ENCODE measurements around the gene GPR107. TPM values are rescaled to one million over a fixed set of nuclear protein-coding genes. Genes with fewer than 3 reads are reported as not detected.

Gene GPR107
- total RNA-seq, 4 donors from 2014 or later, result 19.9 to 34.7 (median 30.8) TPM

- H3K27ac ChIP-seq (replicated peaks in 1 of 4), result peak overlapping the region in 3 of 4 donors; percentile 1 to 20 (median 12)
- DNase-seq (ENCODE audit: extremely low spot score), result no peak
- no peaks in the 10 kb centered on the region for H3K9me3 ChIP-seq
- H3K4me3 ChIP-seq, result no peak overlapping the region
- no peak for TF ChIP-seq POLR2A (IDR thresholded peaks at IDR 0.05; ENCODE audit: low read depth)
- no peak for TF ChIP-seq POLR2AphosphoS5 (IDR thresholded peaks at IDR 0.05)
- no peak for TF ChIP-seq CTCF (IDR thresholded peaks at IDR 0.05)
- TF ChIP-seq EP300 (IDR thresholded peaks at IDR 0.05), result no peak
- intact Hi-C loops (cut with DNase I), result no loop called here
- no peaks in the 10 kb centered on the region for H3K27me3 ChIP-seq
- peaks cover 18 to 36% (median 28%) of the 10 kb centered on the region in 4 donors for H3K4me1 ChIP-seq
- H3K36me3 ChIP-seq, result peaks cover 19 to 29% (median 24%) of the 10 kb centered on the region in 4 donors
- WGBS, result 57% methylated on average over 2 of the region's 2 CpGs
Measured at GRCh38 chr9:130073373-130073772, 19.7 kb downstream of the GPR107 start.

GRCh38 chr9:130078547-130078946, 24.8 kb downstream of the GPR107 start:
- Histone ChIP-seq H3K4me1 (peaks cover 5 to 14% (median 12%) of the 10 kb centered on the region in 4 donors), H3K27me3 (no peaks in the 10 kb centered on the region), H3K9me3 (no peaks in the 10 kb centered on the region), H3K27ac (replicated peaks in 1 of 4) (no peak overlapping the region), H3K36me3 (peaks cover 52 to 81% (median 74%) of the 10 kb centered on the region in 4 donors), H3K4me3 (no peak overlapping the region)
- no peak for DNase-seq (ENCODE audit: extremely low spot score)
- intact Hi-C loops (cut with DNase I), result no loop called here
- 91% methylated on average over 3 of the region's 3 CpGs for WGBS
- TF ChIP-seq CTCF (IDR thresholded peaks at IDR 0.05) (no peak), POLR2A (IDR thresholded peaks at IDR 0.05; ENCODE audit: low read depth) (no peak), POLR2AphosphoS5 (IDR thresholded peaks at IDR 0.05) (no peak), EP300 (IDR thresholded peaks at IDR 0.05) (no peak)

- no peaks in the 10 kb centered on the region for H3K9me3 ChIP-seq
- DNase-seq (ENCODE audit: extremely low spot score), result no peak
- peaks cover 26 to 100% (median 87%) of the 10 kb centered on the region in 4 donors for H3K36me3 ChIP-seq
- TF ChIP-seq CTCF (IDR thresholded peaks at IDR 0.05) (no peak), POLR2A (IDR thresholded peaks at IDR 0.05; ENCODE audit: low read depth) (no peak)
- H3K4me1 ChIP-seq, result no peaks in the 10 kb centered on the region
- no peaks in the 10 kb centered on the region for H3K27me3 ChIP-seq
- no peak overlapping the region for H3K4me3 ChIP-seq
- WGBS, result 96% methylated on average over 7 of the region's 7 CpGs
- intact Hi-C loops (cut with DNase I), result no loop called here
- no peak overlapping the region for H3K27ac ChIP-seq (replicated peaks in 1 of 4)
Measured at GRCh38 chr9:130084337-130084736, 30.6 kb downstream of the GPR107 start.

- Histone ChIP-seq H3K4me3 (no peak overlapping the region), H3K27ac (replicated peaks in 1 of 4) (no peak overlapping the region), H3K27me3 (no peaks in the 10 kb centered on the region), H3K4me1 (no peaks in the 10 kb centered on the region), H3K36me3 (peaks cover 17 to 88% (median 75%) of the 10 kb centered on the region in 4 donors), H3K9me3 (no peaks in the 10 kb centered on the region)
- 89% methylated on average over 6 of the region's 6 CpGs for WGBS
- no peak for TF ChIP-seq EP300 (IDR thresholded peaks at IDR 0.05)
- no peak for TF ChIP-seq POLR2A (IDR thresholded peaks at IDR 0.05; ENCODE audit: low read depth)
- TF ChIP-seq CTCF (IDR thresholded peaks at IDR 0.05), result no peak
- no peak for TF ChIP-seq POLR2AphosphoS5 (IDR thresholded peaks at IDR 0.05)
- no peak for DNase-seq (ENCODE audit: extremely low spot score)
- intact Hi-C loops (cut with DNase I), result no loop called here
Measured at GRCh38 chr9:130088051-130088450, 34.3 kb downstream of the GPR107 start.

GRCh38 chr9:130089141-130089540, 35.4 kb downstream of the GPR107 start:
- 90% methylated on average over 12 of the region's 12 CpGs for WGBS

More at GRCh38 chr9:130089141-130089540, 35.4 kb downstream of the GPR107 start:
- no peaks in the 10 kb centered on the region for H3K27me3 ChIP-seq
- H3K4me3 ChIP-seq, result no peak overlapping the region
- H3K27ac ChIP-seq (replicated peaks in 1 of 4), result no peak overlapping the region
- no peaks in the 10 kb centered on the region for H3K4me1 ChIP-seq
- no peaks in the 10 kb centered on the region for H3K9me3 ChIP-seq
- intact Hi-C loops (cut with DNase I), result no loop called here
- TF ChIP-seq POLR2A (IDR thresholded peaks at IDR 0.05; ENCODE audit: low read depth) (no peak), POLR2AphosphoS5 (IDR thresholded peaks at IDR 0.05) (no peak), CTCF (IDR thresholded peaks at IDR 0.05) (no peak), EP300 (IDR thresholded peaks at IDR 0.05) (no peak)
- no peak for DNase-seq (ENCODE audit: extremely low spot score)
- H3K36me3 ChIP-seq, result peaks cover 12 to 88% (median 76%) of the 10 kb centered on the region in 4 donors

Measured in esophagus muscularis mucosa (tissue), 4 donors.